Activated CD4-positive, alpha-beta T cell treated with anti-CD3 and anti-CD28 coated beads, Interleukin-2, amount 50 U/mL, for 16 hours (primary cell): ENCODE data around the gene SLC6A4.

ENCODE experiments used
- DNase-seq: peaks from one replicate; pipeline ENCODE4 v3.0.0-alpha.2; 2020

SLC6A4 gene

GRCh38 chr17:30235386-30236296, at the start of gene SLC6A4:
SLC6A4 (minus strand) TSS chr17:30235697; CDS start chr17:30221958, 13,739 bp downstream.
- DNase-seq = no peak

GRCh38 chr17:30279156-30279555, 43.7 kb upstream of the SLC6A4 start:
- DNase-seq = no peak

- no peak for DNase-seq
Observed at GRCh38 chr17:30278032-30278431, 42.5 kb upstream of the SLC6A4 start.

GRCh38 chr17:30275911-30276310, 40.4 kb upstream of the SLC6A4 start:
- DNase-seq = no peak

- DNase-seq = no peak
Observed at GRCh38 chr17:30274887-30275286, 39.4 kb upstream of the SLC6A4 start.

GRCh38 chr17:30273373-30273772, 37.9 kb upstream of the SLC6A4 start:
- DNase-seq = no peak

GRCh38 chr17:30271102-30271501, 35.6 kb upstream of the SLC6A4 start:
- DNase-seq = no peak

GRCh38 chr17:30267625-30268024, 32.1 kb upstream of the SLC6A4 start:
- DNase-seq = no peak

- no peak for DNase-seq
Observed at GRCh38 chr17:30263552-30264333, 28.2 kb upstream of the SLC6A4 start.

- DNase-seq = no peak
Observed at GRCh38 chr17:30256756-30257506, 21.4 kb upstream of the SLC6A4 start.

- no peak for DNase-seq
Observed at GRCh38 chr17:30254150-30254549, 18.7 kb upstream of the SLC6A4 start.

GRCh38 chr17:30253312-30253711, 17.8 kb upstream of the SLC6A4 start:
- DNase-seq = no peak

GRCh38 chr17:30251931-30252330, 16.4 kb upstream of the SLC6A4 start:
- no peak for DNase-seq

- DNase-seq = no peak
Observed at GRCh38 chr17:30249460-30249859, 14.0 kb upstream of the SLC6A4 start.

GRCh38 chr17:30248786-30249185, 13.3 kb upstream of the SLC6A4 start:
- DNase-seq = no peak

GRCh38 chr17:30246460-30246859, 11.0 kb upstream of the SLC6A4 start:
- DNase-seq = no peak

GRCh38 chr17:30244853-30245385, 9.4 kb upstream of the SLC6A4 start:
- no peak for DNase-seq

- DNase-seq = no peak
Observed at GRCh38 chr17:30243568-30243967, 8.1 kb upstream of the SLC6A4 start.

- no peak for DNase-seq
Observed at GRCh38 chr17:30243002-30243401, 7.5 kb upstream of the SLC6A4 start.

- DNase-seq = no peak
Observed at GRCh38 chr17:30241051-30241450, 5.6 kb upstream of the SLC6A4 start.

- no peak for DNase-seq
Observed at GRCh38 chr17:30240177-30240576, 4.7 kb upstream of the SLC6A4 start.

- DNase-seq = no peak
Observed at GRCh38 chr17:30239089-30239462, 3.6 kb upstream of the SLC6A4 start.
